Kidney tubule cell (primary cell): Measurements from ENCODE around the gene CTNNA2.

Experiments used
- DNase-seq: peaks from one replicate; pipeline ENCODE4 v3.0.0-alpha.2; 2018; ENCODE audit warnings: low spot score

CTNNA2 gene

GRCh38 chr2:79857888-79858287 lies 345.0 kb downstream of the CTNNA2 start:
- no peak for DNase-seq

- peak; percentile 35 for DNase-seq
Observed at GRCh38 chr2:79860228-79861058, 347.6 kb downstream of the CTNNA2 start.

GRCh38 chr2:79861059-79861374 lies 348.2 kb downstream of the CTNNA2 start:
- no peak for DNase-seq

GRCh38 chr2:79862756-79863155 lies 349.9 kb downstream of the CTNNA2 start:
- DNase-seq = no peak

- no peak for DNase-seq
Observed at GRCh38 chr2:79872656-79873055, 359.8 kb downstream of the CTNNA2 start.

- no peak for DNase-seq
Observed at GRCh38 chr2:79874015-79874414, 361.2 kb downstream of the CTNNA2 start.

GRCh38 chr2:79876430-79876829 lies 363.6 kb downstream of the CTNNA2 start:
- DNase-seq = peak; percentile 24

GRCh38 chr2:79882548-79882947 lies 369.7 kb downstream of the CTNNA2 start:
- no peak for DNase-seq

- peak; percentile 54 for DNase-seq
Observed at GRCh38 chr2:79887747-79888374, 375.0 kb downstream of the CTNNA2 start.

GRCh38 chr2:79892123-79892522 lies 379.3 kb downstream of the CTNNA2 start:
- DNase-seq = no peak

GRCh38 chr2:79899196-79899595 lies 386.3 kb downstream of the CTNNA2 start:
- no peak for DNase-seq

- DNase-seq = no peak
Observed at GRCh38 chr2:79901161-79901560, 388.3 kb downstream of the CTNNA2 start.

GRCh38 chr2:79903222-79904000 lies 390.6 kb downstream of the CTNNA2 start:
- no peak for DNase-seq

GRCh38 chr2:79906139-79906890 lies 393.5 kb downstream of the CTNNA2 start:
- no peak for DNase-seq

GRCh38 chr2:79909521-79909920 lies 396.7 kb downstream of the CTNNA2 start:
- DNase-seq = no peak

GRCh38 chr2:79910643-79911042 lies 397.8 kb downstream of the CTNNA2 start:
- no peak for DNase-seq

- no peak for DNase-seq
Observed at GRCh38 chr2:79915455-79915854, 402.6 kb downstream of the CTNNA2 start.

- no peak for DNase-seq
Observed at GRCh38 chr2:79916285-79916684, 403.4 kb downstream of the CTNNA2 start.

- DNase-seq = no peak
Observed at GRCh38 chr2:79920512-79921076, 407.7 kb downstream of the CTNNA2 start.

- no peak for DNase-seq
Observed at GRCh38 chr2:79929624-79930023, 416.8 kb downstream of the CTNNA2 start.

GRCh38 chr2:79935046-79935732 lies 422.3 kb downstream of the CTNNA2 start:
- DNase-seq = no peak
